NCI-H128 (cell line): ENCODE data around the gene HIVEP1.

Experiments
- DNase-seq: peaks from one replicate; lab custom pipeline; 2025; ENCODE audit not compliant: unreplicated experiment; lab: John Stamatoyannopoulos, UW

HIVEP1 gene

GRCh38 chr6:12012038-12012557 lies at the start of gene HIVEP1:
Gene HIVEP1 (plus strand): TSS chr6:12012312. CDS start chr6:12015629, 3,317 bp downstream.
- DNase-seq, result peak; percentile 0

DNA sequence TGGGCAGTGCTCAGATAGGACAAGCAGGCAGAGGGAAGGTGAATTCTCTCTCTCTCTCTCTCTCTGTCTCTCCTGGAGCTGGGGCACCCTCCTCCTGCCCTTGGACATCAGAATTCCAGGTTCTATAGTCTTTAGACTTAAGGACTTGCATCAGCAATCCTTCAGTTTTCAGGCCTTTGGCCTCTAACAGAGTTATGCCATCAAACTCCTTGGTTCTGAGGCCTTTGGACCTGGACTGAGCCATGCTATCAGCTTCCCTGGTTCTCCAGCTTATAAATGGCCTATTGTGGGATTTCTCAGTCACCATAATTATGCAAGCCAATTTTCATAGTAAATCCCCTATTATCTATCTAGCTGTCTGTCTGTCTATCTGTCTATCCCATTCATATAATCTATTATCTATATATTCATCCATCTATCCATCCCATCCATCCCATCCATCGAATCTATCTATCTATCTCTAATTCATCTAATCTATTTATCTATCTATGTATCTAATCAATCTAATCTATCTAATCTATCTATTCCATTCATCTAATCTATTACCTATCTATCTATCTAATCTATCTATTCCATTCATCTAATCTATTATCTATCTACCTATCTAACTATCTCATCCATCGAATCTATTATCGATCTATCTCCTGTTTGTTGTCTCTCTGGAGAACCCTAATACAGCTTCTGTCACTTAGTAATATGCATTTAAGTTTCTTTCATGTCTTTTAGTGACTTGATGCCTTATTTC lies 48.2 kb upstream of the HIVEP1 start:
- no peak for DNase-seq

- DNase-seq, result no peak
These were observed 47.3 kb upstream of the HIVEP1 start for GRCh38 chr6:11964729-11965335.

DNA sequence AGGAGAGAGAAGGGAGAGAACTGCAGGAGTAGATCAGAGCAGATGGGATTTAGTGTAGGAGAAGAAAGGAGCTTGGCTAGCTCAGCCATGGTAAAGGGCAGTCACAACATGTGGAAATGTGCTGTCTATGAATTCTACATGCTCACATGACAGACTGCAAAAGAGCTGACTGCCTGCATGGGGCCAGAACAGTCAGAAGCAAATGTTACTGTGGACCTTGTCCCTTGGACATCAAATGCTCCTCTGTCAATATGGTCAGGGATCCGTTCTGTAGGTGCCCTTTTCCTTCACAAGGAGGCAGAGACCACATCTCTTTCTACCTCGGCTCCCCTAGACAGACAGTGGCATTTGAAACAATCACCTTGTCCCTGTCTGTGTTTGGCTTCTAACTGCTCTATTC lies 46.6 kb upstream of the HIVEP1 start:
- no peak for DNase-seq

GRCh38 chr6:11968241-11968806 lies 43.8 kb upstream of the HIVEP1 start:
- DNase-seq, result no peak

DNA sequence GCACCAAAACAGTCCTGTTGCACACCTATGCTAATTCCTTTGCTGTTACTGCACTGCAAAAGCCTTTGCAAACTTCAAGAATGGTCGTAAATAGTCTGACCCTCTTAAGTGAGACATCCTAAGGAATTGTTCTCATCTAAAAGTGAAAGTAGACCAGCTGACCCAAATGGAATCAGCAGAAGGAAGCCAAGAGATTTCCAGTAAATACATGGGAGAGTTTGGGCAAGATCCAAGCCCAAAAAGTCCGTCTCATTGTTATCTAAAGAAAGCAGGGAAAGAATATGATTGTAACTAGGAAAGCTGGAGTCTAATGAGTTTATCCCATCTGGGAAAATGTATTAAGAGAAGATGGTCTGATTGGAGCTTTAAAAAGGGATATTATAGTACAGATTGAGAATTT lies 43.0 kb upstream of the HIVEP1 start:
- no peak for DNase-seq

- DNase-seq, result no peak
These were observed 42.0 kb upstream of the HIVEP1 start for GRCh38 chr6:11970114-11970513.

- no peak for DNase-seq
These were observed 41.0 kb upstream of the HIVEP1 start for GRCh38 chr6:11971154-11971553.

DNA sequence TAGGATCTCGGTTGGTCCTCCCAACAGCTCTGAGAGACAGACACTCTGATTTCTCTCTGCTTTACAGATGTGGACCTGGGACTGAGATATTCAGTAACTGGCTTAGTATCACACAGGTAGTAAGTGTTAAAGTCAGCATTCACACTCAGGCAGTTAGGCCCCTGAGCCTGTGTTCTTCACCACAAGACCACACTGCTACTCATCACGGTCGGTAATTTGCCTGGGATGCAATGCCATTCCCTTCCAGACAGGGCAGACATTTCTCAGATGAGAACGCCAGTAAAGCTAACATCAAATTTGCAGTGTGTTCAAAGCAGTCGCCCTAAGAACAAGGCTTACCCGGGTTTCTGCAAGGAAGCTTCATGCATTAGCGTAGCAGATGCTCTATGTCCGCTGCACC lies 39.8 kb upstream of the HIVEP1 start:
- DNase-seq, result no peak

DNA sequence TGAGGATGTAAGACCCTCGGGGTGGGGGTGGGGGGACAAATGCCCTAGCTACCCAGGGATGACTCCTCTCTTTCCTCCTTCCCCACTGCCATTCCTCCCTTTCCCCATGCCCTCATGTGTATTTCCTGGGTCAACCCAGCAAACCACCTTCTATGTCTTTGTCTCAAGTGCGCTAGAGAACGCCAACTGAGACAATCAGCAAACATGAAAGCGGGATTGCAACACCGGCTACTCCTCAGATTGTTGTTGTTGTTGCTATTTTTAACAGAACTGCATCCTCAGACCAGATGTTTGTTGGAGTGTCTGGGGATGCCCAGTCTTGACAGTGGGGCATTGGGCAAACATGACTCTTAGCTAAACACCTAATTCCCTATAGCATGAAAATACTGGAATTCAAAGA lies 39.3 kb upstream of the HIVEP1 start:
- DNase-seq, result no peak

DNA sequence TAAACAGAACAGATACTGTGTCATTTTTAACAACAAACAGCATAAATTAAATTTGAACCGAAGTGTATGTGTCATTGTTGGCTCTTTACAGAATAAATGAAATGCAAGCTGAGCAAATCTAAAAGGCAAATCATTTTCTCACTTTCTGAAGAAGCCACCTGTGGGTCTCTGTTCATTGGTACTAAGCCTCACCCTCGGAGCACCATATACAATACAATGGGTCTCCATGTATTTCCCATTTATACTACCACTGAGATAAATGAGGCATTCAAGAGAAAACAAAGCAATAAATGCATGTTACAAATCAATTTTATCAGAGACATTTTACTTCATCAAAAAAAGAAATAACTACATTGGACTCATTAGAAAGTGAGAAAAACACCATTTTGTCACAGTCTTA lies 38.9 kb upstream of the HIVEP1 start:
- DNase-seq, result no peak

DNA sequence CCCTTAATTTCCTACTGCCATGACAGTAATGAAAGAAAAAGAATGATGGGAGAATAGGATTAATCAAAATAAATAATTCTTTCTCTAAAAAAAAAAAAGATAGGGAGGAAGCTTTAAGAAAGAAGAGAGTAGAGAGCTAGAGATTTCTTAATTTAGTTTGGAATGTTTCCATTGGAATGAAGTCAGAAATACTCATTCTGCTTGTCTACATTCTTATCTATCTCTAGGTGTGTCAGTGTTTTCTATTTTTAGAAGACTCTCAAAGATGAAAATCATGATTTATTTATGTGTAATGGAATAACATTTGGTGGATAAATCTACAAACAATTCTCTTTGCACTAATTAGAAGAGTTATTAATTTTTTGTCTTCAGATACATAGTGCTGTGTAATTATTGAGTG lies 38.0 kb upstream of the HIVEP1 start:
- DNase-seq, result no peak

DNA sequence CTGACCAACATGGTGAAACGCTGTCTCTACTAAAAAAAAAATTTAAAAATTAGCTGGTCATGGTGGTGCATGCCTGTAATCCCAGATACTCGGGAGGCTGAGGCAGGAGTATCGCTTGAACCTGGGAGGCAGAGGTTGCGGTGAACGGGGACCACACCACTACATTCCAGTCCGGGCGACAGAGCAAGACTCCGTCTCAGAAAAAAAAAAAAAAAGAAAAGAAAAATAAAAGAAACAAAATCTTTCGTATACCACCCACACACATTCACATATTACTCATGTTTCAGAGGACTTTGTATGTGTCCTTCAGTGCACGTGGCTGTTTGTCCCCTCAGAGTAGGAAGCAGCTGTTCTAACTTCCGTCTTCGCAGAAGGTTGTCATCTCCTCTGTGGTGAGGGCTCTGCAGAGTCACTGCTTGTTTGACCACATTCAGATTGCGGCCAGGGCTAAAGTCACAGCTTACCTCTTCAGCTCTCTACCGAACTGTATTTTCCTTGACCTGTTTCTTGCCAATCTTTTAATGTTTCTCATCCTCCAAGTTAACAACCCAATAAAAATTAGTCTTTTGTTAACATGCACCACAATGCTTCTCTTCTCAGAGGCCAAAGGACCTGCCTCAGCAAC lies 36.6 kb upstream of the HIVEP1 start:
- DNase-seq, result no peak

- no peak for DNase-seq
These were observed 35.6 kb upstream of the HIVEP1 start for GRCh38 chr6:11976489-11976888.

DNA sequence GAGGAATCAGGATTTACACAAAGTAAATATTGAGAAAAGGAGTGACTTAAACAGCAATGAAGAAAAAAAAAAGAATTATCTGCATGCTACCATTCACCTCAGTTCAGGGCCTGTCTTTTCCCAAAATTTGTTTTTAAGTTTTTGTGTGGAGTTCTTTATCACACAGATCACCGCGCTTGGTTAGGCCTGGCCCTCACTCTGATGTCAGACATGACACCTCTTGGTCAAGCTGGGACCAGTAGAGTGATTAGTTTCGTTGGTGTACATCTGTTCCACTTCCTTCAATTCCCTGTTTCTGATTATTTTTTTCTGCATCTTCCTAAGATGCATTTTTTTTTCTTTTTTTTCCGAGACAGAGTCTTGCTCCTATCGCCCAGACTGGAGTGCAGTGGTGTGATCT lies 34.9 kb upstream of the HIVEP1 start:
- no peak for DNase-seq

DNA sequence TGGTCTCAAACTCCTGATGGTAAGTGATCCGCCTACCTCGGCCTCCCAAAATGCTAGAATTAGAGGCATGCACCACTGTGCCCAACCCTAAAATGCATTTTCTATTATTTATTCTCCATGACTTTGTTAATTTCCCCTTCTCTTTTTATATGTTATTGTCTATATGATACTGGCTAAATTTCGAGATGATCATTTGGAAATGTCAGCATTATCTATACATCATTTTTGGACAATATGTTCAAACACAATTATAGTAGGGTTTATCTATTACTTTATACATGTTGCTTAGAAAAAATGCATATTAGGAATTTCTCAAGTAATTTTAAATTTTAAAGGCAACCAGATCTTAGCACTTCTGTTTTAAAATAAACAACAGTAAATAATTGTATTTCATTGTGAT lies 34.4 kb upstream of the HIVEP1 start:
- DNase-seq, result no peak

DNA sequence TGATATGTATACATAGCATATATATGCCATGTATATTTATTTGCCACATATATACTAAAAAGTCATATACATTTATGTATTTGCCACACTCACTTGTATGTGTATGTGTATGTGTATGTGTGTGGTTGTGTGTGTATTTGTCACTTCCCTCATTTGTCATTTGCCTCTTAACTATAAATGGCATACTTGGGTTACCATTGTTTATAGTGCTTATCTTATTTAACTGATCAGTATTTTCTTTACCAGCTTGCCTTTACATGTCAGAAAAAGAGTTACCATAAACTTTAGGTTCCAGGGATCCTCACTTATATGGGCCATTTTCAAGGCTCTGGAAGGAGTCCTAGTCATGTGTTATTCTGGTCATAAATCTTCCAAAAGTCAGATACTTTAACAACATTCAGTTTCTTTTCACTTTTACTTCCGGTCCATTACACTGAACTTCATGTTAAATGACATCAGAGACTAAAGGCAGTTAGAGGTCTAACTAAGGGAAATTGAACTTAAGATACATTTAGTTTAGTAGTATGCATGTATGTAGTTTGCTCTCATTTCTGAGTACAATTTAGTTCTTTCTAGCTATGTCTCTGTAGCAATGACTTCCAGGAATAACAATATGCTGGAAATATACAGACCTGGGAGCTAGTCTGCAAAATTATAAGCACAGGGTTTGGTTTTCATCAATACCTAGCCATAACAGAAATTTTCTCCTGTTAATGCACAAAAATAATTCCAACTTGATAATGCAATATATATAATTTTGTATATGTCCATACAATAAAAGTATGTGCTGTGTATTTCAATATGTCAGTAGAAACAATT lies 33.7 kb upstream of the HIVEP1 start:
- DNase-seq, result no peak

DNA sequence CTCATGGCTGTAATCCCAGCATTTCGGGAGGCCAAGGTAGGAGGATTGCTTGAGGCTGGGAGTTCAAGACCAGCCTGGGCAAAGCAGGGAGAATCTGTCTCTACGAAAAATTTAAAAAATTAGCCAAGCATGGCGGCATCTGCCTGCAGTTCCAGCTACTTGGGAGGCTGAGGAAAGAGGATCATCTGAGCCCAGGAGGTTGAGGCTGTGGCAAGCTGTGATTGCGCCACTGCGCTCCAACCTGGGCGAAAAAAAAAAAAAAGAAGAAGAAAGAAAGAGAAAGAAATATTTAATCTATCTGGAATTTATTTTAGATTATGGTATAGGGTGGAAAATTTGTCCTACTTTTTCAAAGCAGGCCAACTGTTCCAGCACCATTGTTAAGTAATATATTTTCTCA lies 32.2 kb upstream of the HIVEP1 start:
- DNase-seq, result no peak

GRCh38 chr6:11983306-11983705 lies 28.8 kb upstream of the HIVEP1 start:
- no peak for DNase-seq

DNA sequence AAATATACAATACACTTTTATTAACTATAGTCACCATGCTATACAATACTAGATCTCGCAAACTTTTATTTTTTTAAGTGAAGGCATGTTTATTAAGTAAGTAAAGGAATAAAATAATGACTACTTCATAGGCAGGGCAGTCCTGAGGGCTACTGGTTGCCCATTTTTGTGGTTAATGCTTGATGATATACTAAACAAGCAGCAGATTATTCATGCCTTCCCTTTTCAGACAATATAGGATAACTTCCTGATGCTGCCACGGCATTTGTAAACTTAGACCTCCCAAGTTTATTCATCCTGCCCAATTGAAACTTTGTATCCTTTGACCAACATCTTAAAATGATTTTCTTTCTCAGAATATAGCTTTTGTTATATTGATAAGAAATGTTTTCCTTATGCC lies 24.7 kb upstream of the HIVEP1 start:
- no peak for DNase-seq

DNA sequence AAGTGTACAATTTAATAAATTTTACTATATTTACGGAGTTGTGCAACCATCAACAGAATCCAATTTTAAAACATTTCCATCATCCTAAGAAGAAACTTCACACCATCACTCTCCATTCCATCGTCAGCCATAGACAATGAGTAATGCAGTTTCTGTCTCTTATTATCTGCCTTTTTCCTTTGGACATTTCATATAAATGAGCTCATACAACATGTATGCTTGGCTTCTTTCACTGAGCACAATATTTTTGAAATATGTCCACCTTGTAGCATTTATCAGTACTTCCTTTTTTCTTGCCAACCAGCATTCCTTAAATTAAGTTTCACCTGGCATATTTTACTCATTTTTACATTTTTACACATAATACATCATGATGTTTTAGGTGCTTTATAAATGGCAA lies 22.7 kb upstream of the HIVEP1 start:
- DNase-seq, result no peak
